Pancreas (tissue), 10 donors: ENCODE results near the gene AIRE. TPM values are rescaled to one million over a fixed set of nuclear protein-coding genes. Genes with fewer than 3 reads are reported as not detected.

Source experiments
- ATAC-seq, 4 donors: fragments of 200-7000 bp; cut with Tn5 transposase; one replicate each; pipeline versions ENCODE4 v1.8.0 to v1.9.1; 2020; ENCODE audit warnings: mild to moderate bottlenecking in 4 of 4, moderate library complexity in 4 of 4
- DNase-seq, 6 donors: peaks; one replicate each; pipeline ENCODE4 v3.0.0-alpha.2; 2020
- FAIRE-seq: peaks from 2 replicates; lab custom pipeline; 2012; peaks lifted over from hg19 to GRCh38; lab: Jason Lieb, UNC
- H3K27ac ChIP-seq, 4 donors: fragments of 200-600 bp; sonication (generic); 1 replicate in 3 of 4; 2 replicates in 1 of 4; pipeline versions ENCODE4 v1.5.0 to v1.8.0; 2020
- H3K27me3 ChIP-seq, 4 donors: fragments of 200-600 bp; one replicate each; pipeline ENCODE4 v1.8.0; 2021
- H3K36me3 ChIP-seq, 3 donors: fragments of 200-600 bp; sonication (generic) in 1 of 3; one replicate each; pipeline versions ENCODE4 v1.5.0 to v1.8.0; 2020 to 2021
- H3K4me1 ChIP-seq, 3 donors: fragments of 200-600 bp; one replicate each; pipeline ENCODE4 v1.8.0; 2021
- H3K4me3 ChIP-seq, 4 donors: fragments of 200-600 bp; sonication (generic) in 2 of 4; one replicate each; pipeline versions ENCODE4 v1.5.0 to v1.8.0; 2020 to 2021
- H3K9me3 ChIP-seq, 4 donors: fragments of 200-600 bp; one replicate each; pipeline ENCODE4 v1.8.0; 2021
- WGBS, 2 donors: extraction: QIAGEN DNeasy Blood & Tissue Kit; methylation state at CpG; one replicate each; pipeline ENCODE4 v1.1.7; 2013; 5-methylcytosine and 5-hydroxymethylcytosine counted together
- intact Hi-C, 3 donors: fragments of 100-400 bp; cut with DNase I; formaldehyde crosslinking; loops; one replicate each; pipeline versions ENCODE4 v1.11.1 to v1.14.2; 2022
- polyA plus RNA-seq, 2 donors: library from polyadenylated mRNA; stranded (reverse); fragments of 200-250 nt; gene quantifications; one replicate each; pipeline ENCODE4 v1.2.3, GENCODE V29; 2013
- total RNA-seq, 6 donors: library from RNA; stranded (reverse); fragmentation: NEBNext Ultra II Directional in 4 of 6; extraction: Animal tissue kit (Norgen Biotek cat#: 25700) in 4 of 6; gene quantifications; one replicate each; pipeline versions ENCODE4 v1.2.1 to v1.2.4, GENCODE V29; 2021 to 2023
- TF ChIP-seq, protein P1 (sequence below), 4 donors: fragments of 200-600 bp; sonication (generic) in 3 of 4; IDR thresholded peaks; one replicate each; pipeline versions ENCODE4 v1.5.0 to v1.8.0; 2021; ENCODE audit warnings: antibody characterized with exemption in 4 of 4
- donor health status: healthy with polysubstance abuse.
- donor health status: DM: no; HTN: no; CAD: no; lungs with moderate emphysema.
- donor health status: DM: no; HTN: no; CAD: no.
- donor health status: control.
- donor health status: control.
- donor health status: Bipolar disorder and iron deficiency.
- donor health status: DM: yes; HTN: yes; CAD: no.
- donor health status: DM: no; HTN: no; CAD: no.
- donor health status: DM: no; HTN: no; CAD: no.
- donor health status: DM: yes; HTN: yes; CAD: no.

AIRE gene
- total and polyA plus RNA-seq, 8 donors, result 0.02 TPM; not detected in 7

DNA sequence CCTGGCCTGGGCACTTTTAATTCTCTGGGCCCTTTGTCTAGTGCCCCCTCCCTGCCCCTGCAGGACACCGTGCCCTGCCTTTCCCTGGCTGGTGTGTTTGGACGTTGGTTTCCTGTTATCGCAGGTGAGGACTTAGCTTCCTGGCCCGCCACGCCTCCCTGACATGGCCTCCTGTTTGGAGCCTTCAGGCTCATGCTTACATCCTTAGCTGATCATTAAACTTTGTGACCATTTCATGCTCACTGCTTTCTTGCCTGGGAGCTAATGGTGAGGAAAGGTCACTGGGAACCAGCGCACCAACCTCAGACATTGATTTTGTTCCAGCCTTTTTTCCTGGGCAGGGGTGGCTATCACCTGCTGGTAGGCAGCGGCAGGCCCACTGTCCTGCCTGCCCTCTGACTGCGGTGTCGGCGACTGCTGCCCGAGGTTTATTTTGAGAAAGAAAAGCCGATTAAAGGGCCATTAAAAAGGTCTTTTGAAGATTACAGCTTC is 17.9 kb downstream of the AIRE start:
- 53 to 58% methylated on average over 12 of the region's 12 CpGs for WGBS, 2 donors
- Histone ChIP-seq H3K36me3 (no peaks in the 10 kb centered on the region), H3K27ac (peak overlapping the region in 3 of 4 donors; percentile 36 to 43 (median 42)), H3K9me3 (no peaks in the 10 kb centered on the region), H3K4me1 (peaks cover 0 to 34% (median 5%) of the 10 kb centered on the region in 3 donors), H3K4me3 (no peak overlapping the region), H3K27me3 (no peaks in the 10 kb centered on the region)
- no peak for FAIRE-seq
- intact Hi-C loops, result no loop called here
- DNase-seq, result no peak
- ATAC-seq, result peak in 2 of 4 donors; percentile 2 to 7
- TF ChIP-seq, protein P1, sequence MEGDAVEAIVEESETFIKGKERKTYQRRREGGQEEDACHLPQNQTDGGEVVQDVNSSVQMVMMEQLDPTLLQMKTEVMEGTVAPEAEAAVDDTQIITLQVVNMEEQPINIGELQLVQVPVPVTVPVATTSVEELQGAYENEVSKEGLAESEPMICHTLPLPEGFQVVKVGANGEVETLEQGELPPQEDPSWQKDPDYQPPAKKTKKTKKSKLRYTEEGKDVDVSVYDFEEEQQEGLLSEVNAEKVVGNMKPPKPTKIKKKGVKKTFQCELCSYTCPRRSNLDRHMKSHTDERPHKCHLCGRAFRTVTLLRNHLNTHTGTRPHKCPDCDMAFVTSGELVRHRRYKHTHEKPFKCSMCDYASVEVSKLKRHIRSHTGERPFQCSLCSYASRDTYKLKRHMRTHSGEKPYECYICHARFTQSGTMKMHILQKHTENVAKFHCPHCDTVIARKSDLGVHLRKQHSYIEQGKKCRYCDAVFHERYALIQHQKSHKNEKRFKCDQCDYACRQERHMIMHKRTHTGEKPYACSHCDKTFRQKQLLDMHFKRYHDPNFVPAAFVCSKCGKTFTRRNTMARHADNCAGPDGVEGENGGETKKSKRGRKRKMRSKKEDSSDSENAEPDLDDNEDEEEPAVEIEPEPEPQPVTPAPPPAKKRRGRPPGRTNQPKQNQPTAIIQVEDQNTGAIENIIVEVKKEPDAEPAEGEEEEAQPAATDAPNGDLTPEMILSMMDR (IDR thresholded peaks at IDR 0.05), result no peak

DNA sequence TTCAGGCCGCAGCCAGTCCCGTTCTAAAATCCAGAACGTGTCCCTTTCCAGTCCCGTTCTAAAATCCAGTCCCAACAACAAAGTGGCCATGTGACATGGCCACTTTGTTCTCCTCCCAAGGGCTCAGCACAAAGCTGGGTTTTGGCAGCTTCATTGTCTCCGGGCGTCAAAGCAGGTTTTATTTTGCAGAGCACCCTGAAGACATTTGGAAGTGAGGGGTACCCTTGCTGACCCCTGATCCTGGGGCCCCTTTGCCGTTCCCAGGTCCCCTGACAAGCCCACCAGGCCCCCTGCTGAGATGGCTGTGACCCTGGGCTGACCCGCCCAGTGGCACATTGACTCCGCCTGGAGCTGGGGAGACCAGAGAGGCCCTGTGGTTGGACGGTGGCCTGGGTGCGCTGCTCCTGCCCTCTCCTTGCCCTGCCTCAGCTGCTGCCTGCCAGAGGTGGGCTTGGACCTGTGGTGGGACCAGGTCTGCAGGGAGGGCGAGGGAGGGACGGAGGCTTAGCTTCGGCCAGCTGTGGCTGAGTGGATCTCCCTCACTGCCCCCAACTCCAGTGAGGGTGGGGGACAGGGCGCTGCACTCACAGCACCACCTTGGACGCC is 18.4 kb downstream of the AIRE start:
- ATAC-seq, result no peak
- Histone ChIP-seq H3K9me3 (no peaks in the 10 kb centered on the region), H3K27ac (peak overlapping the region in 3 of 4 donors; percentile 36 to 43 (median 42)), H3K36me3 (no peaks in the 10 kb centered on the region), H3K4me1 (peaks cover 0 to 33% (median 5%) of the 10 kb centered on the region in 3 donors), H3K4me3 (no peak overlapping the region), H3K27me3 (no peaks in the 10 kb centered on the region)
- DNase-seq, result no peak
- TF ChIP-seq, protein P1 (IDR thresholded peaks at IDR 0.05), result no peak
- 77 to 80% methylated on average over 13 to 16 of the region's 16 CpGs for WGBS, 2 donors
- FAIRE-seq, result no peak
- intact Hi-C loops, result no loop called here

DNA sequence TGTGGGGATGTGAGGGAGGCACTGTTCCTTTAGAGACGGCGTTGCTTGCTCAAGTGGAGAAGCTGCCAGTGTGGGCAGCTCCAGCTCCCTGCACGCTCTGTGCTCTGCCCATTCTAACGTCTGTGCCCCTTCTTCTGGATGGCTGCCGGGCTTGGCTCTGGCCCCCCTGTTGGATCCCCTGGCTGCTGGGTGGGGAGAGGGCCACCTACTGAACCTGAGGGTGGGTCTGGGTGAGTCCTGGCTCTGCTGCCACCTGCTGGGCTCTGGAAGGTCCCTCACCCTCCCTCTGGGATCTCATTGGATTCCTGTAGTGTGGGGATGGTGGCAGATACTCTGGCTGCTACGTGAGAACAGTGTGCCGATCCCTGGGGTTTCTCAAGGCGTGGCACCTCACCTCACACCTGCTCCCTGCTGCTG is 19.2 kb downstream of the AIRE start:
- no peak overlapping the region for H3K27ac ChIP-seq
- no peak overlapping the region for H3K4me3 ChIP-seq
- H3K4me1 ChIP-seq, result peaks cover 0 to 31% (median 5%) of the 10 kb centered on the region in 3 donors
- ATAC-seq (peak in 3 of 4 donors; percentile 24 to 30 (median 24)), DNase-seq (no peak), FAIRE-seq (no peak)
- 60 to 64% methylated on average over 8 of the region's 8 CpGs for WGBS, 2 donors
- H3K9me3 ChIP-seq, result no peaks in the 10 kb centered on the region
- intact Hi-C loops, result no loop called here
- TF ChIP-seq, protein P1 (IDR thresholded peaks at IDR 0.05), result peak in 3 of 4 donors; percentile 17 to 43 (median 42)
- H3K27me3 ChIP-seq, result no peaks in the 10 kb centered on the region
- H3K36me3 ChIP-seq, result no peaks in the 10 kb centered on the region

DNA sequence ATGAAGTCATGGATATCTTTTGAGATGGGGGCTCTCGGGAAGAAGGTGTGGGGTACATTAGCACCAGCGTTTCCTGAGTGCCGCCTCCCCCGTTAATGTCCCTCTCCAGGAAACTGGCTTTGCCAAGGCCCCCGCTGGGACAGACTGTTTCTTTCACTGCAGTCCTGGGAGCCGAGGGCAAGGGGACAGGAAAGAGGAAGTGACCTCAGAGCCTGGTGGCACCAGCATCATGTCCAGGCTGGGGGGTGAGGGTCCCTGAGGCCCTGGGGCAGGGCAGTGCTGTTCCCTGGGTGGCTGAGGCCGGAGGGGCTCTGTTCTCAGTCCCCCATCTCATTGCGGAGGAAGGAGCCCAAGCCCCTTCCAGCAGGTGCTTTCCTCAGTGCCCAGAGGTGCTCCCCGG is 20.0 kb downstream of the AIRE start:
- DNase-seq, result no peak
- ATAC-seq, result no peak
- peaks cover 0 to 31% (median 5%) of the 10 kb centered on the region in 3 donors for H3K4me1 ChIP-seq
- H3K27me3 ChIP-seq, result no peaks in the 10 kb centered on the region
- no peaks in the 10 kb centered on the region for H3K9me3 ChIP-seq
- H3K4me3 ChIP-seq, result no peak overlapping the region
- intact Hi-C loops, result no loop called here
- TF ChIP-seq, protein P1 (IDR thresholded peaks at IDR 0.05), result no peak
- no peak overlapping the region for H3K27ac ChIP-seq
- 82 to 83% methylated on average over 9 of the region's 9 CpGs for WGBS, 2 donors
- H3K36me3 ChIP-seq, result no peaks in the 10 kb centered on the region
- FAIRE-seq, result no peak
